ENCODE measurements around the gene IQCK.
"Not testable (repeated sequence)": the region's sequence is repeated elsewhere in the genome, so short reads cannot be mapped to it uniquely, and the experiment has no call there.

Gene IQCK

DNA sequence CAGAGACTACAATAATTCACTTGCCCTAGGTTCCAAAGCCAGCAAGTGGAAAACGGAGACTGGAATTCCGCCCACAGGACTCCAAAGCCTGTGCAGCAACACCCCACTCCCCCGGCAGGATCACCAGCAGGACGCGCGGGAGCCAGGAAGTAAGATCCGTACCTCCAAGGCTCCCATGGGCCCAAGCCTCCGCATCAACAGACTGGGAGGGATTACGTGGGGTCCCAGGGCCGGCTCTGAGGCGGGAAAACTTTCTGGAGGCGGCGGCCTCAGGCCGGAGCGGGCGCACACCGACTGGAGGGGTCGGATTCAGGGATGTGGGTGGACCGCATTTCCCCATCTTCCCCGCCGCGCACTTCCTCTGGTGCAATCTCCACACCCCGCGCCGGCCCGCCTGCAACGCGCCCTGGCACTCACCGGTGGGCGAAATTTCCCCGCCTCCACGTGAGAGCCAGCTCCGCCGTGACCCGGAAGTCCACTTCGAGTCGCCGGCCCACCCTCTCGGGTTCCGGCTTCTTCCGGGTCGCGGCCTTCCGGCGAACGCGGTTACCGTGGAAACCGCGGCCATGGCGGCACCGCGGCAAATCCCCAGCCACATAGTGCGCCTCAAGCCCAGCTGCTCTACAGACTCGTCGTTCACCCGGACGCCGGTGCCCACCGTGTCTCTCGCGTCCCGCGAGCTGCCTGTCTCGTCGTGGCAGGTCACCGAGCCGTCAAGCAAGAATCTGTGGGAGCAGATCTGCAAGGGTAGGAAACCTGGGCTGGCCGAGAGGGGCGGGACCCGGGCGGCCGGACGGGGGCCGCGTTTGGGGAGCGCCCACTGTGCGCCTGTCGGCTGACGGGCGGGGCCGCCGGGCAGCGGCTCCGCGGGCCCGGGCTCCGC is at the start of gene IQCK, which contains the start of gene KNOP1:
TSS of gene IQCK (plus strand) at position 531 of the 883 bp plus-strand sequence. CDS start at position 567, 36 bp downstream.
TSS of gene KNOP1 (minus strand) at position 487 of the 883 bp plus-strand sequence. CDS start 3,192 bp downstream, outside the sequence.
- peak; percentile 89 for DNase-seq

DNA sequence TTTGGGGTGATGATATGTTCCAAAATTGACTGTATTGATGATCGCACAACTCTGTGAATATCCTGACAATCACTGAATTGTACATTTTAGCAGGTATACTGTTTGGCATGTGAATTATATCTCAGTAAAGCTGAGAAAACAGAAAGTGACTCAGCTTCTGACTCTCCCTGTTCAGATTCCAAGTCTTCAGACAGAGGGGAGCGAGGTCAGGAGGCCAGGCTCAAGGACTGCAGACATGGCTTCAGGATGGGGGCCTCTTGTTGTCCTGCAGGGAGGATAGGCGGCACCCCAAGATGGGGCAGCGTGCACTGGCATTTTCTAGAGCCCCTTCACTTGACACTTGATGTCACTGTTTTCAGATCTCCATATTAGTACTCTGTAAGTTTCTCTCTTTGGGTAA is 45.7 kb upstream of the IQCK start:
- DNase-seq = no peak

DNA sequence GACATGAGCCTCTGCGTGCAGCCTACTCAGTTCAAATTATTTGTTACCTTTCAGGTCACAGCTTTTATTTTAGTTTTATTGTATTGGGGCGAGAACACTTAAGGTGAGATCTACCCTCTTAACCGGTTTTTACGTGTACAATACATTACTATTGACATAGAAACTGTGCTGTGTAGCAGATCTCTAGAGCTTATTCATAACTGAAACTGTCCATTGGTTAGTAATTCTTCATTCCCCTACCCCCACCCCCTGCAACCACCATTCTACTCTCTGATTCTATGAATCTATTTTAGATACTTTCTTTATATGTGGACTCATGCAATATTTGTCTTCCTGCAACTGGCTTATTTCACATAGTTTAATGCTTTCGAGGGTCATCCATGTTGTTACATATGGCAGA is 43.6 kb upstream of the IQCK start:
- DNase-seq = no peak

- DNase-seq = no peak
Measured at GRCh38 chr16:19677402-19677801, 40.7 kb upstream of the IQCK start.

DNA sequence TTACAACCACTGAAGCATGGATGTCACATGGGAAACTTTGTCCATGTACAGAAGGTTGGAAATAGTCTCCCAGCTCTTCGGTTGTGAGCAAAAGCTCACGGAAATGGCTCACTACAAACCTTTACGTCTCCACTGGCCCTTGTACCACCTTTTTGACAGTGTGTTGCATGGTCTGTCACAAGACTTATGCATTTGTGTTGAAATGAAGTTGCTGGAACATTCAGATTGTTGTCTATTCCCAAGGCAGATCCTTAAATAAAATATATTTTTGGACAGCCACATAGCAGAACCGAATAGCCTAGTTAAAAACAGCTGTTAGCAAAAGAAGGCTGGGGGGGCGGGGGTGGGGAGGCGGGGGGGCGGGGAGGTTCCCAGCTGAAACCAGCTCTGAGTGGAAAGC is 39.3 kb upstream of the IQCK start:
- DNase-seq = no peak

GRCh38 chr16:19679281-19679680 is 38.8 kb upstream of the IQCK start:
- DNase-seq = not testable (repeated sequence)

DNA sequence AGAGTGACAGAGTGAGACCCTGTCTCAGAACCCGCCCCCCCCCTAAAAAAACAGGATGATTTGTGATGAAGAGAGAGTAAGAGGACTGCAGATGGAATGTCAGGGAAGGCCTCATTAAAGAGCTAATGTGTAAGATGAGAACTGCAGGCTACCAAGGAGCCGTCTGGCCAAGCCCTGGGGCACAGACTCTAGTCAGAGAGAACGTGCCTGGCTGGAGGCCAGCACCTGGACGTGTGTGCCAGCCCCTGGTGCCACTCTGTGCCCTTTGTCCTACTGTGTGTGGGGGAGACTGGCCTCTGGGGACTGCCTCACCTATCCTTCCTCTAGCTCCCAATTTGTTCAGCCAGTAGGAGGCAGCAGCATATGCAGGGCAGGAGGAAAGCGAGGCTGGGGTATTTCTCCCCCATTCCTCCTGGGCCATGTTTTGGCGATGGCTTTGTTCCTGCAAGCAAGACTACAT is 37.2 kb upstream of the IQCK start:
- no peak for DNase-seq

- DNase-seq = no peak
Measured at GRCh38 chr16:19681637-19682036, 36.4 kb upstream of the IQCK start.

- DNase-seq = no peak
Measured at GRCh38 chr16:19683453-19684236, 34.4 kb upstream of the IQCK start.

GRCh38 chr16:19685176-19685575 is 32.9 kb upstream of the IQCK start:
- DNase-seq = no peak

- DNase-seq = no peak
Measured at GRCh38 chr16:19687279-19687678, 30.8 kb upstream of the IQCK start.

- no peak for DNase-seq
Measured at GRCh38 chr16:19688396-19689024, 29.6 kb upstream of the IQCK start.

- no peak for DNase-seq
Measured at GRCh38 chr16:19689342-19689741, 28.7 kb upstream of the IQCK start.

GRCh38 chr16:19690196-19690595 is 27.9 kb upstream of the IQCK start:
- DNase-seq = no peak

- DNase-seq = no peak
Measured at GRCh38 chr16:19691161-19691711, 26.8 kb upstream of the IQCK start.

DNA sequence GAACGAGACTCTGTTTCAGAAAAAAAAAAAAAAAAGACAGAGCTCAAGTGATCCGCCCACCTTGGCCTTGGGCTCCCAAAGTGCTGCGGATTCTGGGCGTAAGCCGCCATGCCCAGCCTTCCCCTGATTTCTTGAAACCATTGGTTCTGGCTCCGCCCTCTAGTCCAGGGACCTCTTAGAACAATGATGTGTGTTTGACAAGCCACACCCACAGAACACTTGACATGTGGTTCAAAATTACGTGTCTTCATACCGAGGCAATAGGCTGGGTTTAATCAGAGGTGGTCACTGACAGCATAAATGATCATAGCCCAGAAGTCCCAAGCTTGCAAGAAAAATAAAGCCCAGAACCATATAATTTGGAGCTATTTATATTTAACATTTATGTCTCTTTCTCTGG is 23.1 kb upstream of the IQCK start:
- DNase-seq = no peak

DNA sequence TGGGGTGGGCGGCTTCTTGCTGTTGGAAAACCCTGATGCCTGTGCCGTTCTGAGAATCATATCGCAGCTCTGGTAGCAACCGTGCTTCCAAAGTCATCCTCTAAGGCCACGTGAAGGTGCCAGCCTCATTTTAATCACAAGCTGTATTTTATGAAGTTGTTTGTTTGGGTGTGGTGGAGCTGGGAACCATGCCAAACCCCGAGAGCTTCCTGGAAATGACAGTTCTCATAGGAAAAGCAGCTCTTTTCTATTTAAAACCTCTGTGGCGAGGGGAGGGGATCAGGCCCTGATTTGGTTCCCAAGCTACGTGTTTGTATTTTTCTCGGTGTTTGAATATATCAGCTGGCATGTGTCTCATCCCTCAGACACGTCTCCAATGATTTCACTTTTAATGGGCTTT is 21.7 kb upstream of the IQCK start:
- peak; percentile 88 for DNase-seq

- DNase-seq = no peak
Measured at GRCh38 chr16:19696961-19697360, 21.1 kb upstream of the IQCK start.

- DNase-seq = no peak
Measured at GRCh38 chr16:19697756-19698318, 20.2 kb upstream of the IQCK start.

GRCh38 chr16:19698480-19699465 is 19.3 kb upstream of the IQCK start:
- no peak for DNase-seq

GRCh38 chr16:19699472-19699871 is 18.6 kb upstream of the IQCK start:
- DNase-seq = no peak

Data from OCI-M1 (cell line).